Fibroblast of skin of scalp (primary cell): ENCODE results near the gene MYLK. TPM values are rescaled to one million over a fixed set of nuclear protein-coding genes. Genes with fewer than 3 reads are reported as not detected.
"Not testable (repeated sequence)": the region's sequence is repeated elsewhere in the genome, so short reads cannot be mapped to it uniquely, and the experiment has no call there.

Source experiments
- DNase-seq: peaks from one replicate; pipeline ENCODE4 v3.0.0-alpha.2; 2013
- polyA plus RNA-seq, 2 experiments: library from polyadenylated mRNA; unstranded; fragments of 120-200 nt; gene quantifications; one replicate each; pipeline ENCODE4 v1.2.1, GENCODE V29; 2013; ENCODE audit not compliant: insufficient read length in 2 of 2

Gene MYLK
- polyA plus RNA-seq (2013, experiment 1 of 2; ENCODE audit: insufficient read length): 100 TPM
- 118 TPM for polyA plus RNA-seq (2013, experiment 2 of 2; ENCODE audit: insufficient read length)

GRCh38 chr3:123884203-123884831, at the start of gene MYLK:
MYLK (minus strand) TSS chr3:123884332; CDS start chr3:123793841, 90,491 bp downstream.
- DNase-seq: peak; percentile 76

GRCh38 chr3:123930445-123930844, 46.3 kb upstream of the MYLK start:
- peak; percentile 15 for DNase-seq

GRCh38 chr3:123929325-123929724, 45.2 kb upstream of the MYLK start:
- no peak for DNase-seq

- no peak for DNase-seq
Observed at GRCh38 chr3:123926396-123926795, 42.3 kb upstream of the MYLK start.

- no peak for DNase-seq
Observed at GRCh38 chr3:123920868-123921267, 36.7 kb upstream of the MYLK start.

- DNase-seq: no peak
Observed at GRCh38 chr3:123920383-123920782, 36.3 kb upstream of the MYLK start.

- DNase-seq: no peak
Observed at GRCh38 chr3:123919353-123919752, 35.2 kb upstream of the MYLK start.

GRCh38 chr3:123914829-123915228, 30.7 kb upstream of the MYLK start:
- no peak for DNase-seq

GRCh38 chr3:123909785-123910184, 25.7 kb upstream of the MYLK start:
- no peak for DNase-seq

- DNase-seq: no peak
Observed at GRCh38 chr3:123907720-123908119, 23.6 kb upstream of the MYLK start.

GRCh38 chr3:123899300-123899865, 15.3 kb upstream of the MYLK start:
- DNase-seq: no peak

- no peak for DNase-seq
Observed at GRCh38 chr3:123893012-123893411, 8.9 kb upstream of the MYLK start.

- DNase-seq: no peak
Observed at GRCh38 chr3:123892195-123892594, 8.1 kb upstream of the MYLK start.

- DNase-seq: not testable (repeated sequence)
Observed at GRCh38 chr3:123890991-123891390, 6.9 kb upstream of the MYLK start.

- not testable (repeated sequence) for DNase-seq
Observed at GRCh38 chr3:123890162-123890561, 6.0 kb upstream of the MYLK start.

GRCh38 chr3:123884993-123885392, 861 bp upstream of the MYLK start:
- DNase-seq: no peak

- peak; percentile 8 for DNase-seq
Observed at GRCh38 chr3:123883701-123884202, 380 bp downstream of the MYLK start.

- DNase-seq: no peak
Observed at GRCh38 chr3:123883111-123883510, 1.0 kb downstream of the MYLK start.

- no peak for DNase-seq
Observed at GRCh38 chr3:123881771-123882170, 2.4 kb downstream of the MYLK start.

GRCh38 chr3:123880998-123881561, 3.1 kb downstream of the MYLK start:
- DNase-seq: peak; percentile 60

GRCh38 chr3:123878807-123879206, 5.3 kb downstream of the MYLK start:
- DNase-seq: no peak

GRCh38 chr3:123877965-123878364, 6.2 kb downstream of the MYLK start:
- DNase-seq: no peak

- no peak for DNase-seq
Observed at GRCh38 chr3:123877466-123877865, 6.7 kb downstream of the MYLK start.

- DNase-seq: no peak
Observed at GRCh38 chr3:123876858-123877257, 7.3 kb downstream of the MYLK start.
